H1 (cell line): ENCODE data around the gene WSCD2. TPM values are rescaled to one million over a fixed set of nuclear protein-coding genes. Genes with fewer than 3 reads are reported as not detected.

Source experiments
- CTBP2 ChIP-seq: IDR thresholded peaks from 2 replicates; pipeline ENCODE4 v1.7.0; 2011; ENCODE audit warnings: borderline replicate concordance, mild to moderate bottlenecking, moderate library complexity, mixed read lengths, low read length; ENCODE audit not compliant: insufficient read depth, insufficient read length
- KDM1A ChIP-seq: fragments of 200-600, 300-600 bp; sonication (generic); IDR thresholded peaks from 2 replicates; pipeline ENCODE4 v1.7.1; 2016; ENCODE audit warnings: mild to moderate bottlenecking, low read length, borderline replicate concordance
- SP1 ChIP-seq: IDR thresholded peaks from 2 replicates; pipeline ENCODE4 v1.6.1; 2011; ENCODE audit warnings: low read depth, low read length
- TAF1 ChIP-seq: IDR thresholded peaks from 2 replicates; pipeline ENCODE4 v1.6.1; 2011; ENCODE audit warnings: mild to moderate bottlenecking, low read depth, low read length
- polyA plus RNA-seq, 7 experiments: library from polyadenylated mRNA; depleted of rRNA in 3 of 7; stranded (reverse) in 5 of 7; unstranded in 2 of 7; fragments of >200 nt in 5 of 7; fragments of 200-250 nt in 2 of 7; gene quantifications; 1 replicate in 5 of 7; 2 replicates in 1 of 7; 4 replicates in 1 of 7; pipeline versions ENCODE4 v1.2.1 to v1.2.3, GENCODE V29; 2011 to 2013; ENCODE audit warnings: missing spikeins in 2 of 7, mixed read lengths in 2 of 7
- total RNA-seq: library from RNA; stranded (reverse); fragmentation: NEBNext Ultra II Directional; extraction: Animal tissue kit (Norgen Biotek cat#: 25700); gene quantifications from 2 replicates; pipeline ENCODE4 v1.2.1, GENCODE V29; 2021

Gene WSCD2
- total and polyA plus RNA-seq, 2 of the 8 experiments (the other 6 are each of a cell fraction or from before 2014, with no cell fraction given), result 1.3 to 2.2 TPM

DNA sequence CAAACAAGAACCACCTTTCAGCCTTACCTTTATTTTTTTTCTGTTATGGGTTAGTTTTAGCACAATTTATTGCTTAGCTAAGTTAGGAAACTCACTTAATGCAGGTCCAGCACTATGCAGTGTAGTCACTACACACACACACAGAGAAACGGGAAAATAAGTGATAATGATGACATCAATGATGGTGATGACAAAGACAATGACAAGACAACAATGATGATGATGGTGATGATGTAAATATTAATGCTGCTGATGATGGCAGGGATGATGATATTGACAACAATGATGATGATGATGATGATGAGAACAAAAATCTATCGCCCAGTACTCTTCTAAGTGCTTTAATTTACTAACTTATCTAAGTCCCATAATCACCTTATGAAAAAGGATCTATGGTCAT lies 41.1 kb downstream of the WSCD2 start (continued):
- TF ChIP-seq SP1 (no peak), CTBP2 (no peak), KDM1A (no peak), TAF1 (no peak)
- TF ChIP-seq, all 59 proteins: peak for 0
